Posterior cingulate gyrus (tissue), 11 donors: ENCODE measurements around the gene KHDC4.
"Not testable (repeated sequence)": the region's sequence is repeated elsewhere in the genome, so short reads cannot be mapped to it uniquely, and the experiment has no call there.

Experiments
- DNase-seq, 10 donors: peaks; one replicate each; pipeline versions ENCODE4 v3.0.0 to v3.0.0-alpha.2; 2020 to 2021; ENCODE audit warnings: mixed read lengths in 3 of 10
- intact Hi-C: fragments of 100-400 bp; cut with DNase I; formaldehyde crosslinking; loops from one replicate; pipeline ENCODE4 v1.15.1; 2023

Gene KHDC4

GRCh38 chr1:155912056-155912536, 22.1 kb downstream of the KHDC4 start:
- DNase-seq, result peak in 1 of 10 donors; percentile 53
- intact Hi-C loops, result no loop called here

- intact Hi-C loops, result loop anchor here (2.0 kb wide), 1 partner anchor 55 kb away; the partner anchor contains the start of gene GON4L
- peak; percentile 66 to 97 (median 84) for DNase-seq
These were observed 22.8 kb downstream of the KHDC4 start, which contains the start of gene RIT1 for GRCh38 chr1:155911156-155912055. RIT1 (minus strand) TSS chr1:155911349; CDS start chr1:155910761, 588 bp downstream.

GRCh38 chr1:155910621-155911121, 23.5 kb downstream of the KHDC4 start:
- intact Hi-C loops, result loop anchor here (2.0 kb wide), 1 partner anchor 54 kb away; the partner anchor contains the start of gene GON4L

GRCh38 chr1:155909894-155910293, 24.3 kb downstream of the KHDC4 start:
- no peak for DNase-seq
- intact Hi-C loops, result loop anchor here (2.0 kb wide), 1 partner anchor 53 kb away; the partner anchor contains the start of gene GON4L

More at GRCh38 chr1:155910621-155911121, 23.5 kb downstream of the KHDC4 start:
- DNase-seq, result peak in 3 of 10 donors; percentile 16 to 81 (median 71)

- DNase-seq, result no peak
- intact Hi-C loops, result no loop called here
These were observed 30.0 kb downstream of the KHDC4 start for GRCh38 chr1:155904261-155904660.

GRCh38 chr1:155900161-155900560, 34.1 kb downstream of the KHDC4 start:
- intact Hi-C loops, result no loop called here
- no peak for DNase-seq

GRCh38 chr1:155899683-155900082, 34.5 kb downstream of the KHDC4 start:
- no peak for DNase-seq
- intact Hi-C loops, result no loop called here

GRCh38 chr1:155898888-155899287, 35.3 kb downstream of the KHDC4 start:
- intact Hi-C loops, result no loop called here
- no peak for DNase-seq

- intact Hi-C loops, result no loop called here
- no peak for DNase-seq
These were observed 36.5 kb downstream of the KHDC4 start for GRCh38 chr1:155897746-155898145.

- DNase-seq, intact Hi-C loops: not testable (repeated sequence)
These were observed 37.7 kb downstream of the KHDC4 start for GRCh38 chr1:155896476-155896875.

- DNase-seq, intact Hi-C loops: not testable (repeated sequence)
These were observed 38.6 kb downstream of the KHDC4 start for GRCh38 chr1:155895617-155896016.

- DNase-seq, result peak in 1 of 10 donors; percentile 57
- intact Hi-C loops, result no loop called here
These were observed 40.6 kb downstream of the KHDC4 start for GRCh38 chr1:155893389-155894142.

GRCh38 chr1:155892796-155893195, 41.4 kb downstream of the KHDC4 start:
- intact Hi-C loops, result no loop called here

GRCh38 chr1:155890251-155890650, 44.0 kb downstream of the KHDC4 start:
- DNase-seq, result no peak
- intact Hi-C loops, result no loop called here

More at GRCh38 chr1:155892796-155893195, 41.4 kb downstream of the KHDC4 start:
- no peak for DNase-seq

- no peak for DNase-seq
- intact Hi-C loops, result no loop called here
These were observed 44.6 kb downstream of the KHDC4 start for GRCh38 chr1:155889566-155889965.

GRCh38 chr1:155888481-155888880, 45.7 kb downstream of the KHDC4 start:
- intact Hi-C loops, result no loop called here
- peak in 1 of 10 donors; percentile 18 for DNase-seq

- intact Hi-C loops, result no loop called here
- no peak for DNase-seq
These were observed 49.2 kb downstream of the KHDC4 start for GRCh38 chr1:155884982-155885381.

GRCh38 chr1:155884031-155884960, 49.9 kb downstream of the KHDC4 start:
- DNase-seq, result peak in 1 of 10 donors; percentile 14
- intact Hi-C loops, result no loop called here

GRCh38 chr1:155882766-155883165, 51.4 kb downstream of the KHDC4 start:
- DNase-seq, result no peak

More at GRCh38 chr1:155882766-155883165, 51.4 kb downstream of the KHDC4 start:
- intact Hi-C loops, result no loop called here
